Neural cell (in vitro differentiated cells): Measurements from ENCODE around the gene ZMAT3. TPM values are rescaled to one million over a fixed set of nuclear protein-coding genes. Genes with fewer than 3 reads are reported as not detected.

Source experiments
- H2AFZ ChIP-seq: fragments of 200-600, 300-800 bp; sonication (generic), shearing (Covaris generic); 2 replicates; pipeline ENCODE4 v1.6.0; 2014; ENCODE audit warnings: low read depth, mild to moderate bottlenecking, antibody characterized with exemption, low read length, moderate library complexity
- H3F3A ChIP-seq: fragments of 200-600 bp; shearing (Covaris generic); 2 replicates; pipeline ENCODE4 v1.6.1; 2016; ENCODE audit warnings: mild to moderate bottlenecking, moderate library complexity, mixed read lengths, antibody characterized with exemption, low read length; ENCODE audit not compliant: insufficient read depth, poor library complexity, severe bottlenecking
- H3K27ac ChIP-seq: fragments of 200-600, 300-800 bp; sonication (generic), shearing (Covaris generic); 2 replicates; pipeline ENCODE4 v1.5.1; 2014; ENCODE audit warnings: mild to moderate bottlenecking, low read length, moderate library complexity
- H3K27me3 ChIP-seq: fragments of 300-800, 200-600 bp; sonication (generic), shearing (Covaris generic); 2 replicates; pipeline ENCODE4 v1.6.0; 2014; ENCODE audit warnings: mild to moderate bottlenecking, low read depth, low read length, moderate library complexity; ENCODE audit not compliant: insufficient read depth
- H3K36me3 ChIP-seq: fragments of 300-800, 200-600 bp; sonication (generic), shearing (Covaris generic); 2 replicates; pipeline ENCODE4 v1.5.1; 2014; ENCODE audit warnings: mild to moderate bottlenecking, antibody characterized with exemption, low read length, moderate library complexity; ENCODE audit not compliant: insufficient read depth
- H3K4me2 ChIP-seq: fragments of 300-800, 200-600 bp; sonication (generic), shearing (Covaris generic); 2 replicates; pipeline ENCODE4 v1.6.0; 2014; ENCODE audit warnings: mild to moderate bottlenecking, low read length
- H3K4me3 ChIP-seq: fragments of 300-800, 200-600 bp; sonication (generic), shearing (Covaris generic); 2 replicates; pipeline ENCODE4 v1.5.1; 2014; ENCODE audit warnings: mild to moderate bottlenecking, low read length, moderate library complexity
- H3K79me2 ChIP-seq: fragments of 200-600 bp; shearing (Covaris generic); replicated peaks from 2 replicates; pipeline ENCODE4 v1.6.0; 2014; ENCODE audit warnings: mild to moderate bottlenecking, low read length, moderate library complexity; ENCODE audit not compliant: insufficient read depth
- H3K9ac ChIP-seq: fragments of 300-800, 200-600 bp; sonication (generic), shearing (Covaris generic); 2 replicates; pipeline ENCODE4 v1.6.1; 2016; ENCODE audit warnings: mild to moderate bottlenecking, low read length, mixed read lengths
- H3K9me2 ChIP-seq: fragments of 200-600 bp; shearing (Covaris generic); 2 replicates; pipeline ENCODE4 v1.6.1; 2016; ENCODE audit warnings: mild to moderate bottlenecking, low read length, mixed read lengths; ENCODE audit not compliant: insufficient read depth
- H3K9me3 ChIP-seq: fragments of 200-600, 300-800 bp; sonication (generic), shearing (Covaris generic); 2 replicates; pipeline ENCODE4 v1.6.1; 2016; ENCODE audit warnings: mild to moderate bottlenecking, mixed run types, low read length, moderate library complexity, mixed read lengths
- H4K20me1 ChIP-seq: fragments of 200-600 bp; shearing (Covaris generic); 2 replicates; pipeline ENCODE4 v1.6.1; 2016; ENCODE audit warnings: mild to moderate bottlenecking, mixed run types; ENCODE audit not compliant: insufficient read depth
- EP300 ChIP-seq: fragments of 450-650 bp; conservative IDR thresholded peaks from 2 replicates; pipeline ENCODE4 v1.6.1; 2014; ENCODE audit warnings: antibody characterized with exemption, mild to moderate bottlenecking, moderate library complexity; ENCODE audit not compliant: poor library complexity, severe bottlenecking
- EZH2 ChIP-seq: fragments of 200-600, 300-800 bp; shearing (Covaris generic), sonication (generic); IDR thresholded peaks from 2 replicates; pipeline ENCODE4 v1.6.1; 2014; ENCODE audit warnings: antibody characterized with exemption, low read length, borderline replicate concordance, mild to moderate bottlenecking; ENCODE audit not compliant: insufficient read depth, poor library complexity, severe bottlenecking
- MXI1 ChIP-seq: fragments of 450-650 bp; conservative IDR thresholded peaks from 2 replicates; pipeline ENCODE4 v1.6.1; 2014; ENCODE audit warnings: antibody characterized with exemption, mild to moderate bottlenecking; ENCODE audit not compliant: poor library complexity, severe bottlenecking
- POLR2AphosphoS5 ChIP-seq: IDR thresholded peaks from 2 replicates; pipeline ENCODE4 v1.6.1; 2012
- RAD21 ChIP-seq: fragments of 450-650 bp; conservative IDR thresholded peaks from 2 replicates; pipeline ENCODE4 v1.6.1; 2014; ENCODE audit warnings: antibody characterized with exemption, mild to moderate bottlenecking, moderate library complexity
- SMC3 ChIP-seq: fragments of 450-650 bp; conservative IDR thresholded peaks from 2 replicates; pipeline ENCODE4 v1.6.1; 2014; ENCODE audit warnings: antibody characterized with exemption, mild to moderate bottlenecking, moderate library complexity; ENCODE audit not compliant: poor library complexity
- TAF1 ChIP-seq: IDR thresholded peaks from 2 replicates; pipeline ENCODE4 v1.6.1; 2012; ENCODE audit warnings: low read depth
- polyA plus RNA-seq: library from polyadenylated mRNA; depleted of rRNA; stranded (reverse); fragments of >200 nt; gene quantifications from 2 replicates; pipeline ENCODE4 v1.2.3, GENCODE V29; 2014
- TF ChIP-seq, protein P1 (sequence below): IDR thresholded peaks from 2 replicates; pipeline ENCODE4 v1.6.1; 2012; ENCODE audit warnings: borderline replicate concordance
- TF ChIP-seq, protein P2 (sequence below): fragments of 450-650 bp; IDR thresholded peaks from 2 replicates; pipeline ENCODE4 v1.5.1; 2014; ENCODE audit warnings: antibody characterized with exemption, mild to moderate bottlenecking, moderate library complexity; ENCODE audit not compliant: poor library complexity, severe bottlenecking

The ZMAT3 gene
- polyA plus RNA-seq, 1 donor from 2014 or later = 3.9 TPM

DNA sequence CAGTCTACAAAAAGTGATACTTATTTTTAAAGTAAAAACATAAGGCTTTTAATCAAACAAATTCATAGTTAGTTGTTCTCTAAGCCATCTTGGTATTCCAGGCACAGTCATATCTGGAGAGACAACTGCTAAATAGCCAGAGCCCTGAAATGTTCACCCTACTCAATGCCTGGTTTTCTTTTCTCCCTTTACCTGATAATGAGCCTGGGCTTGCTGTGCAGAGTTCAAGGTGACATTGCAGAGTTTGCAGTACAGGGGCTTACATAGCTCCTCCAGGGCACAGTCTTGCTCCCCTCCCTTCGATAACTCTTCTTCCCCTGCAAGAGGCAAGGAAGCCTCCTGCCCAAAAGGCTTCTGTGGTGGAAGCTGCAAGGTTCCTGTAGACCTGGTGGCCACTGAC lies 4.3 kb downstream of the ZMAT3 start:
- no peaks in the 10 kb centered on the region for H3K9me2 ChIP-seq
- H3K79me2 ChIP-seq = peaks cover 24% of the 10 kb centered on the region
- H3K9me3 ChIP-seq = no peaks in the 10 kb centered on the region
- no peak overlapping the region for H3K4me2 ChIP-seq
- no peaks in the 10 kb centered on the region for H3K27me3 ChIP-seq
- no peak overlapping the region for H2AFZ ChIP-seq
- TF ChIP-seq MXI1 (no peak), SMC3 (no peak), EZH2 (no peak), POLR2AphosphoS5 (no peak), TAF1 (no peak), EP300 (no peak), RAD21 (no peak)
- TF ChIP-seq, protein P1, sequence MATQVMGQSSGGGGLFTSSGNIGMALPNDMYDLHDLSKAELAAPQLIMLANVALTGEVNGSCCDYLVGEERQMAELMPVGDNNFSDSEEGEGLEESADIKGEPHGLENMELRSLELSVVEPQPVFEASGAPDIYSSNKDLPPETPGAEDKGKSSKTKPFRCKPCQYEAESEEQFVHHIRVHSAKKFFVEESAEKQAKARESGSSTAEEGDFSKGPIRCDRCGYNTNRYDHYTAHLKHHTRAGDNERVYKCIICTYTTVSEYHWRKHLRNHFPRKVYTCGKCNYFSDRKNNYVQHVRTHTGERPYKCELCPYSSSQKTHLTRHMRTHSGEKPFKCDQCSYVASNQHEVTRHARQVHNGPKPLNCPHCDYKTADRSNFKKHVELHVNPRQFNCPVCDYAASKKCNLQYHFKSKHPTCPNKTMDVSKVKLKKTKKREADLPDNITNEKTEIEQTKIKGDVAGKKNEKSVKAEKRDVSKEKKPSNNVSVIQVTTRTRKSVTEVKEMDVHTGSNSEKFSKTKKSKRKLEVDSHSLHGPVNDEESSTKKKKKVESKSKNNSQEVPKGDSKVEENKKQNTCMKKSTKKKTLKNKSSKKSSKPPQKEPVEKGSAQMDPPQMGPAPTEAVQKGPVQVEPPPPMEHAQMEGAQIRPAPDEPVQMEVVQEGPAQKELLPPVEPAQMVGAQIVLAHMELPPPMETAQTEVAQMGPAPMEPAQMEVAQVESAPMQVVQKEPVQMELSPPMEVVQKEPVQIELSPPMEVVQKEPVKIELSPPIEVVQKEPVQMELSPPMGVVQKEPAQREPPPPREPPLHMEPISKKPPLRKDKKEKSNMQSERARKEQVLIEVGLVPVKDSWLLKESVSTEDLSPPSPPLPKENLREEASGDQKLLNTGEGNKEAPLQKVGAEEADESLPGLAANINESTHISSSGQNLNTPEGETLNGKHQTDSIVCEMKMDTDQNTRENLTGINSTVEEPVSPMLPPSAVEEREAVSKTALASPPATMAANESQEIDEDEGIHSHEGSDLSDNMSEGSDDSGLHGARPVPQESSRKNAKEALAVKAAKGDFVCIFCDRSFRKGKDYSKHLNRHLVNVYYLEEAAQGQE = no peak
- TF ChIP-seq, protein P2, sequence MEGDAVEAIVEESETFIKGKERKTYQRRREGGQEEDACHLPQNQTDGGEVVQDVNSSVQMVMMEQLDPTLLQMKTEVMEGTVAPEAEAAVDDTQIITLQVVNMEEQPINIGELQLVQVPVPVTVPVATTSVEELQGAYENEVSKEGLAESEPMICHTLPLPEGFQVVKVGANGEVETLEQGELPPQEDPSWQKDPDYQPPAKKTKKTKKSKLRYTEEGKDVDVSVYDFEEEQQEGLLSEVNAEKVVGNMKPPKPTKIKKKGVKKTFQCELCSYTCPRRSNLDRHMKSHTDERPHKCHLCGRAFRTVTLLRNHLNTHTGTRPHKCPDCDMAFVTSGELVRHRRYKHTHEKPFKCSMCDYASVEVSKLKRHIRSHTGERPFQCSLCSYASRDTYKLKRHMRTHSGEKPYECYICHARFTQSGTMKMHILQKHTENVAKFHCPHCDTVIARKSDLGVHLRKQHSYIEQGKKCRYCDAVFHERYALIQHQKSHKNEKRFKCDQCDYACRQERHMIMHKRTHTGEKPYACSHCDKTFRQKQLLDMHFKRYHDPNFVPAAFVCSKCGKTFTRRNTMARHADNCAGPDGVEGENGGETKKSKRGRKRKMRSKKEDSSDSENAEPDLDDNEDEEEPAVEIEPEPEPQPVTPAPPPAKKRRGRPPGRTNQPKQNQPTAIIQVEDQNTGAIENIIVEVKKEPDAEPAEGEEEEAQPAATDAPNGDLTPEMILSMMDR = no peak
- H3K9ac ChIP-seq = no peak overlapping the region
- no peak overlapping the region for H3K4me3 ChIP-seq
- no peak overlapping the region for H3K27ac ChIP-seq
- no peaks in the 10 kb centered on the region for H4K20me1 ChIP-seq
- peaks cover 6% of the 10 kb centered on the region for H3K36me3 ChIP-seq
- H3F3A ChIP-seq = no peaks in the 10 kb centered on the region

- Histone ChIP-seq H3F3A (no peaks in the 10 kb centered on the region), H3K9ac (no peak overlapping the region), H2AFZ (no peak overlapping the region), H3K4me3 (no peak overlapping the region), H3K4me2 (no peak overlapping the region), H3K27ac (no peak overlapping the region), H3K79me2 (peaks cover 6% of the 10 kb centered on the region), H4K20me1 (no peaks in the 10 kb centered on the region), H3K27me3 (no peaks in the 10 kb centered on the region), H3K9me2 (no peaks in the 10 kb centered on the region), H3K36me3 (peaks cover 6% of the 10 kb centered on the region), H3K9me3 (no peaks in the 10 kb centered on the region)
- TF ChIP-seq POLR2AphosphoS5 (no peak), MXI1 (no peak)
Measured at GRCh38 chr3:179063945-179064560, 7.6 kb downstream of the ZMAT3 start.

- Histone ChIP-seq H3K9me3 (no peaks in the 10 kb centered on the region), H3F3A (no peaks in the 10 kb centered on the region), H3K27ac (no peak overlapping the region), H3K9ac (no peak overlapping the region), H4K20me1 (no peaks in the 10 kb centered on the region), H2AFZ (no peak overlapping the region), H3K4me3 (no peak overlapping the region), H3K9me2 (no peaks in the 10 kb centered on the region), H3K79me2 (no peaks in the 10 kb centered on the region), H3K4me2 (no peak overlapping the region), H3K36me3 (no peaks in the 10 kb centered on the region), H3K27me3 (no peaks in the 10 kb centered on the region)
- TF ChIP-seq RAD21 (no peak), MXI1 (no peak), EP300 (no peak), SMC3 (no peak), TAF1 (no peak), EZH2 (no peak), POLR2AphosphoS5 (no peak)
- TF ChIP-seq, protein P1 = no peak
- TF ChIP-seq, protein P2 = no peak
Measured at GRCh38 chr3:179056326-179056725, 15.3 kb downstream of the ZMAT3 start.
